Left colon (tissue), 2 donors: ENCODE data around the gene MACROD2. TPM values are rescaled to one million over a fixed set of nuclear protein-coding genes. Genes with fewer than 3 reads are reported as not detected.

Experiments
- ATAC-seq: fragments of 200-7000 bp; cut with Tn5 transposase; one replicate; pipeline ENCODE4 v1.9.1; 2020; ENCODE audit warnings: mild to moderate bottlenecking, moderate library complexity
- DNase-seq, 2 donors: peaks; one replicate each; pipeline ENCODE4 v3.0.0-alpha.2; 2020
- intact Hi-C, 2 donors: fragments of 100-400 bp; cut with DNase I in 1 of 2; cut with micrococcal nuclease in 1 of 2; formaldehyde crosslinking; loops; one replicate each; pipeline versions ENCODE4 v1.11.2 to v1.14.0; 2022; cut with DNase I, micrococcal nuclease
- total RNA-seq, 2 donors: library from RNA; stranded (reverse); fragmentation: NEBNext Ultra II Directional; extraction: Animal tissue kit (Norgen Biotek cat#: 25700); gene quantifications; one replicate each; pipeline ENCODE4 v1.2.1, GENCODE V29; 2021
- donor health status: DM: no; HTN: no; CAD: no.
- donor health status: DM: yes; HTN: yes; CAD: no.

Gene MACROD2
- total RNA-seq, 2 donors from 2014 or later, result 5.2 to 6.6 TPM

- intact Hi-C loops, result no loop called here
- ATAC-seq, result no peak
Measured at GRCh38 chr20:16081421-16081820, 2086.1 kb downstream of the MACROD2 start.

GRCh38 chr20:16082051-16082550 lies 2086.8 kb downstream of the MACROD2 start:
- ATAC-seq, result no peak
- intact Hi-C loops, result no loop called here

More at GRCh38 chr20:16081421-16081820, 2086.1 kb downstream of the MACROD2 start:
- no peak for DNase-seq

GRCh38 chr20:16083639-16084280 lies 2088.4 kb downstream of the MACROD2 start:
- DNase-seq, result no peak
- no peak for ATAC-seq
- intact Hi-C loops, result no loop called here

More at GRCh38 chr20:16082051-16082550, 2086.8 kb downstream of the MACROD2 start:
- DNase-seq, result no peak

GRCh38 chr20:16095226-16095625 lies 2099.9 kb downstream of the MACROD2 start:
- DNase-seq (no peak), ATAC-seq (no peak)
- intact Hi-C loops, result no loop called here

- DNase-seq (no peak), ATAC-seq (no peak)
- intact Hi-C loops, result no loop called here
Measured at GRCh38 chr20:16096756-16097326, 2101.5 kb downstream of the MACROD2 start.

GRCh38 chr20:16097788-16098187 lies 2102.5 kb downstream of the MACROD2 start:
- DNase-seq, result no peak

GRCh38 chr20:16098890-16099639 lies 2103.7 kb downstream of the MACROD2 start:
- DNase-seq (no peak), ATAC-seq (no peak)
- intact Hi-C loops, result no loop called here

More at GRCh38 chr20:16097788-16098187, 2102.5 kb downstream of the MACROD2 start:
- ATAC-seq, result no peak
- intact Hi-C loops, result no loop called here

GRCh38 chr20:16100111-16100510 lies 2104.8 kb downstream of the MACROD2 start:
- DNase-seq, result no peak
- ATAC-seq, result no peak
- intact Hi-C loops, result no loop called here

GRCh38 chr20:16100767-16101166 lies 2105.5 kb downstream of the MACROD2 start:
- ATAC-seq, result no peak
- DNase-seq, result no peak
- intact Hi-C loops, result no loop called here

Other genes starting within 250 kb of the MACROD2 start
- gene ESF1, start 210.6 kb upstream of the MACROD2 start, total RNA-seq, result 10 to 100 TPM; 11.7 to 12.4 TPM
- 10 to 100 TPM; 30.9 to 38.5 TPM for gene NDUFAF5, start 210.5 kb upstream of the MACROD2 start, total RNA-seq
- gene SEL1L2, start 4.9 kb upstream of the MACROD2 start, total RNA-seq, result not detected